AG10803 (cell line): ENCODE results near the gene DCST2.
A peak's percentile ranks its signal among the peaks of the same experiment; 100 is the strongest.

Source experiments
- DNase-seq: peaks from one replicate; pipeline ENCODE4 v3.0.0; 2010; ENCODE audit warnings: low read depth
- H3K4me3 ChIP-seq: 2 replicates; pipeline ENCODE4 v1.5.1; 2011; ENCODE audit warnings: mild to moderate bottlenecking, low read length, control low read depth
- CTCF ChIP-seq: conservative IDR thresholded peaks from 2 replicates; pipeline ENCODE4 v1.5.1; 2011; ENCODE audit warnings: mild to moderate bottlenecking, low read length, control low read depth, inconsistent platforms

DCST2 gene

GRCh38 chr1:155000726-155001424, 32.7 kb downstream of the DCST2 start:
- no peak for TF ChIP-seq CTCF
- DNase-seq: peak; percentile 82

GRCh38 chr1:155000411-155000725, 33.2 kb downstream of the DCST2 start:
- no peak for TF ChIP-seq CTCF
- no peak for DNase-seq
- H3K4me3 ChIP-seq: peak overlapping the region; percentile 86

More at GRCh38 chr1:155000726-155001424, 32.7 kb downstream of the DCST2 start:
- H3K4me3 ChIP-seq: peak overlapping the region; percentile 86

- DNase-seq: no peak
These were observed 33.8 kb downstream of the DCST2 start for GRCh38 chr1:154999571-155000410.

GRCh38 chr1:154998818-154999570, 34.6 kb downstream of the DCST2 start:
- peak overlapping the region; percentile 37 for H3K4me3 ChIP-seq
- peak; percentile 89 for TF ChIP-seq CTCF
- peak; percentile 71 for DNase-seq

More at GRCh38 chr1:154999571-155000410, 33.8 kb downstream of the DCST2 start:
- no peak for TF ChIP-seq CTCF
- H3K4me3 ChIP-seq: peak overlapping the region; percentile 86

GRCh38 chr1:154998201-154998780, 35.3 kb downstream of the DCST2 start:
- TF ChIP-seq CTCF: 0 out of 2 replicates have a peak, but pooled peaks have one; percentile 15
- H3K4me3 ChIP-seq: no peak overlapping the region
- DNase-seq: no peak

GRCh38 chr1:154996966-154997701, 36.4 kb downstream of the DCST2 start:
- no peak for TF ChIP-seq CTCF
- H3K4me3 ChIP-seq: no peak overlapping the region
- DNase-seq: no peak
